BJ (cell line): ENCODE data around the gene RPL28. TPM values are rescaled to one million over a fixed set of nuclear protein-coding genes. Genes with fewer than 3 reads are reported as not detected.

Source experiments
- CTCF ChIA-PET: fragments of 350-600 bp; formaldehyde crosslinking; extraction: SDS; loops from one replicate; lab custom pipeline; 2021; ENCODE audit warnings: antibody characterized with exemption, inconsistent platforms; lab: Yijun Ruan, JAX
- POLR2A ChIA-PET: fragments of 300-600 bp; sonication (Branson Sonifier 250); formaldehyde crosslinking; extraction: SDS; loops from one replicate; lab custom pipeline; 2021; ENCODE audit warnings: antibody characterized with exemption; lab: Charles Lee
- DNase-seq: peaks from one replicate; pipeline ENCODE4 v3.0.0-alpha.2; 2011; ENCODE audit warnings: low read depth
- H3K27me3 ChIP-seq: 2 replicates; pipeline ENCODE4 v1.6.0; 2011; ENCODE audit warnings: low read length; ENCODE audit not compliant: control insufficient read depth, insufficient read depth
- H3K36me3 ChIP-seq: 2 replicates; pipeline ENCODE4 v1.5.1; 2011; ENCODE audit warnings: low read length; ENCODE audit not compliant: control insufficient read depth, insufficient read depth
- H3K4me3 ChIP-seq: 2 replicates; pipeline ENCODE4 v1.5.1; 2011; ENCODE audit warnings: low read depth, mild to moderate bottlenecking, control low read depth, low read length
- polyA plus RNA-seq: library from polyadenylated mRNA; depleted of rRNA; stranded (reverse); fragments of >200 nt; gene quantifications from 2 replicates; pipeline ENCODE4 v1.2.3, GENCODE V29; 2011
- TF ChIP-seq, protein P1 (sequence below): IDR thresholded peaks from 2 replicates; pipeline ENCODE4 v1.5.1; 2011; ENCODE audit warnings: low read depth, mild to moderate bottlenecking, control low read depth, inconsistent platforms, low read length, moderate library complexity; ENCODE audit not compliant: insufficient read depth

Gene RPL28
- polyA plus RNA-seq, 1 experiment = 838 TPM

DNA sequence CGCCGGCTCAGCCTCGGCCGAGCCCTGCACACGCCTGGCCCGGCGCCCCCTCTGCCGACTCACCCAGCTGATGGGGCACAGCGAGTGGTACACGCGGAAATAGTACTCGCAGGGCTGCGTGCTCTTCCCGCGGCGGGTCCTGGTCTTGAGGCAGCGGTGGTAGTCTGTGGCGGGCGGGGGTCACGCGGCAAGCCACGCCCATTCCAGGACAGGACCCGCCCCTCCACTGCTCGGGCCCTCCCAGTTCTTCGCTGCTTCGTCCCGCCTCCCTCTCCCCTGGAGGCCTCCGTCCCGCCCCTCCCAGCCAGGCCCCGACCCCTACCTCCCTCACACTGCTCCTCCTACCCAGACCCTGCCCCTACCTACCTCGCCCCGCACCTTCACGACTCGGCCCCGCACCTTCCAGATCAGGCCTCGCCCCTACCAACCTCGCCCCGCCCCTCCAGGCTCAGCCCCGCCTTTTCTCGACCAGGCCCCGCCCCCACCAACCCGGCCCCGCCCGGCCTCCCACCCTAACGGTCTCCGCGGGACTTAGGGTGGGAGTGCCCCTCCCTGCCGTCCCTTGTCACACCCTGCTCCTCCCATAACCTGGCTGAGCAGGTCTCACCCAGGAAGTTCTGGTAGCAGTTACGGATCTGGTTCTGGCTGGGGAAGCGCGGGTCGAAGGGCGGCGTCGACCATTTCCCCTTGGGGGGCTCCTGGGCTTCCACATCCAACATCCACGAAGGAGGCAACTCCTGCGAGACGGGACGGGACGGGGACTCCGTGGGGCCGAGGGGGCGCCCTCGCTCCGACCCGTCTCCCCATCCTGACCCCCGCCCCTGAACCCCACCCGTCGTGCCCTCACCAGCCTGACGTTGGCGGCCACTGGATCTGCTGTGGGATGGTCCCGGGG is 31.7 kb upstream of the RPL28 start:
- TF ChIP-seq, protein P1, sequence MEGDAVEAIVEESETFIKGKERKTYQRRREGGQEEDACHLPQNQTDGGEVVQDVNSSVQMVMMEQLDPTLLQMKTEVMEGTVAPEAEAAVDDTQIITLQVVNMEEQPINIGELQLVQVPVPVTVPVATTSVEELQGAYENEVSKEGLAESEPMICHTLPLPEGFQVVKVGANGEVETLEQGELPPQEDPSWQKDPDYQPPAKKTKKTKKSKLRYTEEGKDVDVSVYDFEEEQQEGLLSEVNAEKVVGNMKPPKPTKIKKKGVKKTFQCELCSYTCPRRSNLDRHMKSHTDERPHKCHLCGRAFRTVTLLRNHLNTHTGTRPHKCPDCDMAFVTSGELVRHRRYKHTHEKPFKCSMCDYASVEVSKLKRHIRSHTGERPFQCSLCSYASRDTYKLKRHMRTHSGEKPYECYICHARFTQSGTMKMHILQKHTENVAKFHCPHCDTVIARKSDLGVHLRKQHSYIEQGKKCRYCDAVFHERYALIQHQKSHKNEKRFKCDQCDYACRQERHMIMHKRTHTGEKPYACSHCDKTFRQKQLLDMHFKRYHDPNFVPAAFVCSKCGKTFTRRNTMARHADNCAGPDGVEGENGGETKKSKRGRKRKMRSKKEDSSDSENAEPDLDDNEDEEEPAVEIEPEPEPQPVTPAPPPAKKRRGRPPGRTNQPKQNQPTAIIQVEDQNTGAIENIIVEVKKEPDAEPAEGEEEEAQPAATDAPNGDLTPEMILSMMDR = no peak
- peaks cover 26% of the 10 kb centered on the region for H3K27me3 ChIP-seq
- CTCF ChIA-PET = interaction anchor here (1.0 kb wide), 1 partner anchor 14 kb away, joined by 3 read pairs; no protein-coding TSS in a partner anchor
- POLR2A ChIA-PET = no interaction called here
- DNase-seq = no peak
- H3K36me3 ChIP-seq = no peaks in the 10 kb centered on the region
- H3K4me3 ChIP-seq = peak overlapping the region; percentile 54

DNA sequence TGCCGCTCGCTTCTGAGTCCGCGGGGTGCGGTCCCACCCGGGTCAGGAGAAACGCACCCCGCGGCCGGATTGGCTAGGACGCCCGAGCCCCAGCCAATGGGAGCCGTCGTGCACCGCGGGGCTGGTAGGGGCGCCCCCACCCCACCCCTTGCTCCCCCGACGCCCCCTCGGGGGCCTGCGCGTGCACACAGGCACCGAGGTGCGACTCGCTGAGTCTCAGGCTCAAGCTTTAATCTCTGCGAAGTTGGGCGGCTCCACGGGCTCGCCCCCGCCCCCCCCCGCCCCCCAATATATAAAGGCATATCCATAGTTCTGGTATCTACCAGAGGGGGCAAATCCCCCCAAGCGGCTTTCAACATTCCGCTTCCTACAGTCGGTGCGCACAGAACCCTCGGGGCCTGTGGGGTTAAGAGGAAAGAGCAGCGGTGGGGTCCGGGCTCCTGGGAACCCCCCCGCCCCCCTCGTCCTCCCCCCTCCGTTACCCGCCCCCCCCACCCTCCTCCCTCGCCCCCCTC is 31.0 kb upstream of the RPL28 start, which contains the start of gene COX6B2:
Gene COX6B2 (minus strand): TSS at position 22 of the 515 bp plus-strand sequence. CDS start 198 bp downstream, outside the sequence.
- TF ChIP-seq, protein P1 = no peak
- Histone ChIP-seq H3K36me3 (no peaks in the 10 kb centered on the region), H3K27me3 (peaks cover 26% of the 10 kb centered on the region), H3K4me3 (peak within 1 kb of the TSS; percentile 54)
- POLR2A ChIA-PET = no interaction called here
- no peak for DNase-seq
- CTCF ChIA-PET = interaction anchor here (0.8 to 1.0 kb wide), 2 partner anchors 11 to 14 kb away, joined by 3 read pairs; no protein-coding TSS in a partner anchor

- POLR2A ChIA-PET = no interaction called here
- peaks cover 26% of the 10 kb centered on the region for H3K27me3 ChIP-seq
- no peak overlapping the region for H3K4me3 ChIP-seq
- no peaks in the 10 kb centered on the region for H3K36me3 ChIP-seq
- DNase-seq = no peak
- TF ChIP-seq, protein P1 = no peak
- CTCF ChIA-PET = interaction anchor here (0.8 to 1.0 kb wide), 2 partner anchors 12 to 13 kb away, joined by 3 read pairs; no protein-coding TSS in a partner anchor
These were observed 30.4 kb upstream of the RPL28 start for GRCh38 chr19:55355213-55355821.

- POLR2A ChIA-PET = no interaction called here
- CTCF ChIA-PET = no interaction called here
These were observed 27.2 kb upstream of the RPL28 start for GRCh38 chr19:55358493-55358892.

More at GRCh38 chr19:55358493-55358892, 27.2 kb upstream of the RPL28 start:
- no peak for DNase-seq
- Histone ChIP-seq H3K36me3 (no peaks in the 10 kb centered on the region), H3K4me3 (no peak overlapping the region), H3K27me3 (peaks cover 16% of the 10 kb centered on the region)
- TF ChIP-seq, protein P1 = no peak
